GM12875 (cell line): ENCODE data around the gene TRPC4AP.

ENCODE experiments used
- H3K4me3 ChIP-seq: one replicate; pipeline ENCODE4 v1.5.1; 2011; ENCODE audit warnings: low read depth, low read length, control low read depth
- CTCF ChIP-seq: IDR thresholded peaks from 2 replicates; pipeline ENCODE4 v1.5.1; 2011; ENCODE audit warnings: low read depth, mild to moderate bottlenecking, control low read depth, inconsistent platforms, low read length, moderate library complexity, borderline replicate concordance; ENCODE audit not compliant: insufficient read depth

TRPC4AP gene, protein sequence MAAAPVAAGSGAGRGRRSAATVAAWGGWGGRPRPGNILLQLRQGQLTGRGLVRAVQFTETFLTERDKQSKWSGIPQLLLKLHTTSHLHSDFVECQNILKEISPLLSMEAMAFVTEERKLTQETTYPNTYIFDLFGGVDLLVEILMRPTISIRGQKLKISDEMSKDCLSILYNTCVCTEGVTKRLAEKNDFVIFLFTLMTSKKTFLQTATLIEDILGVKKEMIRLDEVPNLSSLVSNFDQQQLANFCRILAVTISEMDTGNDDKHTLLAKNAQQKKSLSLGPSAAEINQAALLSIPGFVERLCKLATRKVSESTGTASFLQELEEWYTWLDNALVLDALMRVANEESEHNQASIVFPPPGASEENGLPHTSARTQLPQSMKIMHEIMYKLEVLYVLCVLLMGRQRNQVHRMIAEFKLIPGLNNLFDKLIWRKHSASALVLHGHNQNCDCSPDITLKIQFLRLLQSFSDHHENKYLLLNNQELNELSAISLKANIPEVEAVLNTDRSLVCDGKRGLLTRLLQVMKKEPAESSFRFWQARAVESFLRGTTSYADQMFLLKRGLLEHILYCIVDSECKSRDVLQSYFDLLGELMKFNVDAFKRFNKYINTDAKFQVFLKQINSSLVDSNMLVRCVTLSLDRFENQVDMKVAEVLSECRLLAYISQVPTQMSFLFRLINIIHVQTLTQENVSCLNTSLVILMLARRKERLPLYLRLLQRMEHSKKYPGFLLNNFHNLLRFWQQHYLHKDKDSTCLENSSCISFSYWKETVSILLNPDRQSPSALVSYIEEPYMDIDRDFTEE

GRCh38 chr20:35092524-35093266, at the start of gene TRPC4AP:
TRPC4AP (minus strand) TSS chr20:35092807; CDS start chr20:35092781, 26 bp downstream.
- H3K4me3 ChIP-seq = peak within 1 kb of the TSS; percentile 70
- TF ChIP-seq CTCF = peak; percentile 98

DNA sequence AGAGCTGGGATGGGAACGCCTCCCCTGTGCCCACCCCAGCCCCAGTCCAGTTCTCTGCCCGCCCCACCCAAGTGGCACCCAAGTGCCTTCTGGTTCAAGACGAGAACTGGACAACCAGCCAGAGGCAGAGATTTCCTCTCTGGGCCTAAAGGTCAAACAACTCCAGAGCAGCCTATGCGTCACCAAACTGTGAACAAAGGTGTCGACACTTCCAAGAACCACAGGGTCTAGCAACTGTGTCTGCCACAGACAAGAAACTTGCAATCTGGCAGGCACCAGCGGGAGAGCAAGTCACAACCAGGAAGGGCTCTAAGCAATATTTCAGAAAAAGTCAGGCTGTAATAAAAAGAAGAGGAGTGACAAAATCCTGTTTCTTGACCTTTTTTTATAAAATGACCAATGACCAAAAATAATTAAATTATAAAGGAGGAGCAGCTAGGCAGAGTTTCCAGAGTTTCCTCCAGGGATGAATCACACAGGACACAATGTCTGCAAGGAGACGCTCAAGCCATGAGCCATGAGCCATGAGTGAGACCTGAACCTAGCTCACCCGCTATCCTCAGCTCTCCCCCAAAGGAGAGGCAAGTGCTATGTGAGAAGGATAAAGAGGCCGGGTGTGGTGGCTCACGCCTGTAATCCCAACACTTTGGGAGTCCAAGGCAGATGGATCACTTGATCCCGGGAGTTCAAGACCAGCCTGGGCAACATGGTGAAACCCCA, 43.4 kb upstream of the TRPC4AP start:
- no peak overlapping the region for H3K4me3 ChIP-seq

GRCh38 chr20:35134880-35135279, 42.3 kb upstream of the TRPC4AP start:
- no peak overlapping the region for H3K4me3 ChIP-seq
- no peak for TF ChIP-seq CTCF

More for the DNA sequence above, 43.4 kb upstream of the TRPC4AP start:
- no peak for TF ChIP-seq CTCF

DNA sequence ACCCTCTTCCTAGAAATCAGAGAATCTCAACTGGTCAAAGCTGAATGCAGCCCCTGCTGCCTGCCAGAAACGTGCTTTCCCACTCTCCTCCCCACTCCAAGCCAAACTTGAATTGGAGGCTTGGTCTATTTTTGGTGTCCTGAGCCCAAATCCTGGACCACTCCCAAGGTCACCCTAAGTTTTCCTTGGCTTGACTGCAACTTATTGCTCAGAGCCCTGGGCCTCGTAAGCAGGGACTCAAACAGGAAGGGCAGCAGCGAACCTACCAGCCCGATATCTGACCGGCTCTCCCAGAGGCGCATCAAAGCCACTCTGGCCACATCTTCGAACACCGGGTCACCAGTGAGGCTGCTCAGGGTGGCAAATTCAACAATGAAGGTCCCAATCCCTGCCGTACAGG, 41.9 kb upstream of the TRPC4AP start:
- no peak for TF ChIP-seq CTCF

DNA sequence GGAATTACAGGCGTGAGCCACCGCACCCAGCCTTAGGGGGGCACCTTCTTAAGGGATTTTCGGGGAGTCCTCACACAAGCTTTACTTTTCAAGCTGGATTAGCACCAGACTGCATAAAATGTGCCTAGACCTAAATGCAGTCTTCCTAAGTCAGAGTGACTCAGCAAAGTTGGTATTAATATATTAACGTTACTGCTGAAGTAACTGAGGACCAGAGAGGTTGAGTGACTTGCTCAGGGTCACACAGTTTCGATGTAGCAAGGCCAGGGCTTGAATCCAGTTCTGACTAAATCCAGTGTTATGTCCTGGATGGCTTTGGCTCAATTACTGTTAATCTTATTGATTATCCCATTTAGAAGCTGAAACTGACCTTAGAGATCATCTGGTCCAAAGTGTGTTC, 41.1 kb upstream of the TRPC4AP start:
- no peak for TF ChIP-seq CTCF
- no peak overlapping the region for H3K4me3 ChIP-seq

More for the DNA sequence above, 41.9 kb upstream of the TRPC4AP start:
- H3K4me3 ChIP-seq = no peak overlapping the region

- TF ChIP-seq CTCF = no peak
- no peak overlapping the region for H3K4me3 ChIP-seq
Measured at GRCh38 chr20:35133031-35133430, 40.4 kb upstream of the TRPC4AP start.
